ACHN (cell line): ENCODE data around the gene TRAIP.

Experiments
- DNase-seq: peaks from one replicate; pipeline ENCODE4 v3.0.0-alpha.2; 2015
- in situ Hi-C: cut with HindIII; loops from 2 replicates; pipeline ENCODE4 v1.10.0; 2017; ENCODE audit warnings: low sequenced_read_pairs, low pct_ligation_motif_present, low pct_unique_long_range_greater_than_20kb

Gene TRAIP

DNA sequence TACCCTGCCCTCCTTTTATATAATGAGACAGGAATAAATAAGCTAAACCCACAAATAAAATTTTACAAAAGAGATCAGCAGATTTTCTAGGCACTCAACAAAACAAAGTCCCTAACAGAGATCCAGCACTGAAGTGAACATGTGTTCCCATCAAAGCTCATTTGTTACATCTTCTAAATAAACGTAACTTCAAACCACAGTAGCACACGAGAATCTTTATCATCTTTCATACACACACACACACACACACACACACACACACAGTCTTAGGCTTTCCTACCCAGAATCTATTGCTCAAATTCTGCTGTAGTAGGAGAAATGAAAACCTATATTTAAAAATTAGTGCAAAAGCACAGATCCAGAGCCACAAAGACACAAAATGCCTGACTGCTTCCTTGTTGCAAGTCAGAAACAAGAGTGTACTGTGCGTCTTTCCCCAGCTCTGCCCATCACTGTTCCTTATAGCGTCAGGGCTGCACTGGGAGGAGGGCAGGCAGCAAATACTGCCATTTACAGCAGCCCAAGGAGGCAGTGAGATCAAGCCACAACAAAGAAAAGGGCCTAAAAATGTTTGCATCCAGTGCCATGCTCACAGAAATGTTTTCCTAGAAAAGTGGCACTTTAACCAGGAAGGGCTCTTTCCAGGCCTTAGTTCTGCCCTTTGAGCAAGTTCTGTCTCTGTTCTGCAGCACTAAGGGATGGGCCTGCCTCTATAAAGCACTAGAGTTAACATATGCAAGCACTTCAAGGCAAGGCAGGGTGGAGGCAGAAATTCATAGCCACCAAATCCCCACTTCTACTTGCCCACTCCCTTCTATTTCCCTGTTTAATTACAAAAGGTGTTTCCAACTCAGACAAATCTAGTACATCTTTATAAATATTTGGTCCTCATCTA lies 76.0 kb downstream of the TRAIP start:
- in situ Hi-C loops, result no loop called here
- no peak for DNase-seq

DNA sequence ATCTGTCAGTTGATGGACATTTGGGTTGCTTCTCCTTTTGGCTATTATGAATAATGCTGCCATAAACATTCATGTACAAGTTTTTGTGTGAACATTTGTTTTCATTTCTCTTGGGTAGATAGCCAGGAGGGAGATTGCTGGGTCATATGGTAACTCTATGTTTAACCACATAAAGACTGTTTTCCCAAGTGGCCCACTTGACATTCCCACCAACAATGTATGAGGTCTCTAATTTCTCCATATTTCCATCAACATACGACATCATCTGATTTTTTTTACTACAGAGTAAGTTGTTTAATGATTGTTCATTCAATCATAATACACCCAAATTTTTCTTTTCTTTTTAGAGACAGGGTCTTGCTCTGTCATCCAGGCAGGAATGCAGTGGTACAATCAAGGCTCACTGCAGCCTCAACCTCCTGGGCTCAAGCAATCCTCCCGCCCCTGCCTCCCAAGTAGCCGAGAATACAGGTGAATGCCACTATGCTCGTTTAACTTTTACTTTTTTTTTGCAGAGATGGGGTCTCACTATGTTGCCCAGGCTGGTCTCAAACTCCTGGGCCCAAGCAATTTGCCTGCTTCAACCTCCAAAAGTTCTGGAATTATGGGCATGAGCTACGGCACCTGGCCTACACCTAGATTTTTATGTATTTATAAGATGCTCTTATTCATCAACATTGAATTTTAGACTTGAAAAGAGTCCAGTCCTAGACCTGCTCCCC lies 76.8 kb downstream of the TRAIP start:
- no peak for DNase-seq
- in situ Hi-C loops, result no loop called here
